Immature natural killer cell (primary cell): ENCODE measurements around the gene FOXB1. TPM values are rescaled to one million over a fixed set of nuclear protein-coding genes. Genes with fewer than 3 reads are reported as not detected.

Source experiments
- DNase-seq, 3 donors: peaks; one replicate each; pipeline ENCODE4 v3.0.0; 2022; ENCODE audit warnings: mixed read lengths in 1 of 3
- H3K27ac Mint-ChIP-seq, 6 donors: one replicate each; pipeline ENCODE4 v1.8.0; 2020; ENCODE audit warnings: mixed read lengths in 6 of 6, mild to moderate bottlenecking in 5 of 6, inconsistent platforms in 4 of 6, moderate library complexity in 3 of 6
- H3K27me3 Mint-ChIP-seq, 3 donors: one replicate each; pipeline ENCODE4 v1.8.0; 2020 to 2021; ENCODE audit warnings: low read depth in 3 of 3, mild to moderate bottlenecking in 3 of 3, mixed read lengths in 3 of 3, moderate library complexity in 3 of 3, inconsistent platforms in 1 of 3
- H3K36me3 Mint-ChIP-seq, 3 donors: one replicate each; pipeline ENCODE4 v1.8.0; 2020; ENCODE audit warnings: mixed read lengths in 3 of 3, inconsistent platforms in 2 of 3, mild to moderate bottlenecking in 2 of 3
- H3K4me1 Mint-ChIP-seq, 2 donors: one replicate each; pipeline ENCODE4 v1.8.0; 2020; ENCODE audit warnings: inconsistent platforms in 2 of 2, mild to moderate bottlenecking in 2 of 2, mixed read lengths in 2 of 2, moderate library complexity in 1 of 2
- H3K4me3 Mint-ChIP-seq, 5 donors: one replicate each; pipeline ENCODE4 v1.8.0; 2020; ENCODE audit warnings: mild to moderate bottlenecking in 5 of 5, mixed read lengths in 5 of 5, inconsistent platforms in 3 of 5, moderate library complexity in 3 of 5
- H3K9me3 Mint-ChIP-seq, 6 donors: one replicate each; pipeline ENCODE4 v1.8.0; 2020; ENCODE audit warnings: mild to moderate bottlenecking in 6 of 6, mixed read lengths in 6 of 6, inconsistent platforms in 4 of 6, moderate library complexity in 3 of 6
- polyA plus RNA-seq, 3 donors: library from polyadenylated mRNA; unstranded; fragments of 300-500 nt; fragmentation: Illumina TruSeq; gene quantifications; one replicate each; pipeline ENCODE4 v1.2.3, GENCODE V29; 2021

FOXB1 gene
- polyA plus RNA-seq, 3 donors from 2014 or later = 0.07 TPM; not detected in 2

DNA sequence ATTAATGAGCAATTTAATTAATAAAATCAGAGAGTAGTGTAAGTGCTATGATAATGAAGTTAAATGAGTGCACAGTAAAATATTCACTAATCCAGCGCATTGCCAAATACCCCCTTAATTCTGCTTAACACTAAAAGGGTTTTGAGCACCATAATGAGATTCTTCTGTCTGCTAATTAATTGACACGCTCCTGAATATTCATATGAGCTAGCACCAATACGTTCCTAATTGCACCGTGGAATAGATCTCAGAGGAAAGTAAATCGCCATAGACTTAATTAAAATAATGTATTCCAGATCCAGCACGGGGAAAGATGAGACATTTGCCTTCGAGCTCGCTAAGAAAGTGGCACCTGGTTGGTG lies 9.6 kb upstream of the FOXB1 start:
- Mint-ChIP-seq H3K9me3 (peaks cover 0 to 2% (median 0%) of the 10 kb centered on the region in 6 donors), H3K4me1 (peaks cover 20 to 21% of the 10 kb centered on the region in 2 donors), H3K27ac (no peak overlapping the region), H3K36me3 (no peaks in the 10 kb centered on the region), H3K27me3 (peaks cover 26 to 61% (median 59%) of the 10 kb centered on the region in 3 donors), H3K4me3 (no peak overlapping the region)
- no peak for DNase-seq

DNA sequence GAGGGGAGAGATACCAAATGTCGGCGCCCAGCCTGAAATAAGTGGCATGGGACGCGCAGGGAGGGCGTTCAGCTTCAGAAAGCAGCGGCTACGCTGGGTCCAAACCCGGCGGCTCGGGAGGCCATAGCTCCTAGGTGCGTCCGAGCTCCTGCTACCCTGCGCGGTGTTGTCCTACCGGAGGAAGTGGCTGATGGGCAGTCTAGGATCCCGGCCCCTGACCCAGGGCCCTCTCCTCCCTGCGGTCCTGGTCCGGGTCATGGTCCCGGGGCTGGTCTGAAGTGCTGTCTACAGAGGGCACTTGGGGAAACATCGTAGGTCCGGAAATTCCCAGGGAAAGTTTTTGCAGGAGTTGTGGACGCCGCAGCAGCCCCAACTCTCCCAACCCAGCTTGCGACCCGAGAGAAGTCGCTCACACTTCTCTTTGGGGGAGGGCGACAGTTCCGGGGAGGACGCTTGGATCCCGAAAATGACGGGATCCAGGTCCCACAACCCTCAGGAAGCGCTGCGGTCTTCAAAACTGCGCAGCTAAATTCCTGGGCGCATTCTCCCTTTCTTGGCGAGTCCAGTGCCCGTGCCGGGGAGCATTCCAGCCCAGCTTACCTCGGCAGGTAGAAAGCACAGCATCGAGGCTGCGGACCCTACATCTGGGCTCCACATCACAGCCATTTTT lies 9.1 kb upstream of the FOXB1 start:
- Mint-ChIP-seq H3K27ac (no peak overlapping the region), H3K4me1 (peaks cover 20 to 21% of the 10 kb centered on the region in 2 donors)
- no peak for DNase-seq

GRCh38 chr15:59995568-59996297 lies 8.4 kb upstream of the FOXB1 start:
- H3K27me3 Mint-ChIP-seq = peaks cover 35 to 72% (median 71%) of the 10 kb centered on the region in 3 donors
- peaks cover 0 to 2% (median 0%) of the 10 kb centered on the region in 6 donors for H3K9me3 Mint-ChIP-seq
- no peaks in the 10 kb centered on the region for H3K36me3 Mint-ChIP-seq
- DNase-seq = no peak
- peak overlapping the region in 3 of 5 donors; percentile 26 to 65 (median 43) for H3K4me3 Mint-ChIP-seq
- H3K4me1 Mint-ChIP-seq = peaks cover 20 to 21% of the 10 kb centered on the region in 2 donors
- no peak overlapping the region for H3K27ac Mint-ChIP-seq

More for the DNA sequence above, 9.1 kb upstream of the FOXB1 start:
- H3K9me3 Mint-ChIP-seq = peaks cover 0 to 2% (median 0%) of the 10 kb centered on the region in 6 donors
- H3K4me3 Mint-ChIP-seq = no peak overlapping the region
- peaks cover 28 to 65% (median 64%) of the 10 kb centered on the region in 3 donors for H3K27me3 Mint-ChIP-seq
- no peaks in the 10 kb centered on the region for H3K36me3 Mint-ChIP-seq

DNA sequence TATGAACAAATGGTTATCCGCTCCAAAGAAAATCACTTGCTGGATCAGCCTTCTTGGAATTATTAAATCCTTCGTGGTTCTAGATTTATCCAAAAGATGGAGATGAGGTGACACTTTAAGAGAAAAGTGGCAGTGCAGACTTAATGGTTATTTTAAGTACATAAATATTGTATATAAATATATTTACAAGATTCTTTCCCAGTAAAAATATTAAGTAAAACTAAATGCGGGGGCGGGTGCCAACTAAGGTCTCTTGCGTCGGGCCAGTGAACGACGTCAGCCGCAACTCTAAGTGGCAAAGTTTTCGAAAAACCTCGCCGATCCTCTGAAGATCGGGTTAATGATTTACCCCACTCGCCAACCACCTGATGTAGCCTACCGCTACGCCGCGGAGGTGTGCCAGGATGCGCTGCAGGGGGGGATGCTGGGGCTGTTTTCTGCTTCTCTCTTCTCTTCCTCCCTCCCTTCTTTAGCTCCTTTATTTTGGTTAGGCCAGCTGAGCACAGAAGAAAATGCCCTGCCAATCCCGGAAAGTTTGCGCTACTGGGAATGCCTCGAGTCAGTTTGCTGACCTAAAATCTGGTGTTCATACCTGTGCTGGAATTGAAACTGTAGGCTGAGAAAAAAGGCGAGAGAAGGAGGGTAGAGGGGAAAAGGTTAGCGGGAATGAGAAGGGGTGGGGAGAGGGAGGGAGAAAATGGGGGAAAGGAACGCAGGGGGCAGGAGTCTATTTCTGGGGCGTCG lies 7.6 kb upstream of the FOXB1 start:
- Mint-ChIP-seq H3K27me3 (peaks cover 41 to 80% (median 79%) of the 10 kb centered on the region in 3 donors), H3K27ac (no peak overlapping the region), H3K4me1 (peaks cover 20 to 21% of the 10 kb centered on the region in 2 donors), H3K36me3 (no peaks in the 10 kb centered on the region), H3K9me3 (peaks cover 0 to 2% (median 0%) of the 10 kb centered on the region in 6 donors), H3K4me3 (peak overlapping the region; percentile 21 to 65 (median 35))
- no peak for DNase-seq

DNA sequence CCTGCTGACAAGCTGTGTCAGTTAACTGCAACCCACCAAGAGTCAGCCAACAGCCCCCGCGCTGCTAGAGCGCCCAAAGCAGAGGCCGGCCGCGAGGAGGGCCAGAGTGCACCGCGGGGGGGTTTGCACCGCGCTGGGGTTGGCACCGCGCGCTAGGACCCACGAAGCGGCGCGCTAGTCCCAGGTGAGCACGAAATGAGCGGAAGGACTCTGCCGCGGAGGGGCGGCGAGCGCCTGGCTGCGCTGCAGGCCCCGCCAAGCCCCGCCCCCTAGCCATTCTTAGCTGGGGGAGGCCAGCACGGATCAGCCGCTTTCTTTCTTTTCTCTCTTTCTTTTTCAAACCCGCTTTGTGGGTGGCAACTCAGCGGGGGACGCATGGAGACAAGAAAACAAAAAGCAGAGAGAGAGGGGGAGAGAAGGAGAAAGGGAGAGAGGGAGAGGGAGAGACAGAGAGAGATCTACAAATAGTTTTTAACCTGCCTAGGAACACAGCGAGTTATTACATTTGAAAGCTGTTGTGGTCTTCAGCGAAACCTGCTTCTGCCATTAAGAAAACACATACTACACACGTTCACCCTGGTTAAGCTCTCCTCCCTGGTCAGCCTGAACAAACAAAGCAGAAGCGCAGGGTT lies 6.9 kb upstream of the FOXB1 start:
- H3K9me3 Mint-ChIP-seq = peaks cover 0 to 3% (median 0%) of the 10 kb centered on the region in 6 donors
- no peaks in the 10 kb centered on the region for H3K36me3 Mint-ChIP-seq
- H3K27me3 Mint-ChIP-seq = peaks cover 44 to 87% (median 84%) of the 10 kb centered on the region in 3 donors
- DNase-seq = peak in 2 of 3 donors; percentile 24
- peaks cover 20 to 21% of the 10 kb centered on the region in 2 donors for H3K4me1 Mint-ChIP-seq
- peak overlapping the region; percentile 33 to 66 (median 63) for H3K4me3 Mint-ChIP-seq
- no peak overlapping the region for H3K27ac Mint-ChIP-seq

DNA sequence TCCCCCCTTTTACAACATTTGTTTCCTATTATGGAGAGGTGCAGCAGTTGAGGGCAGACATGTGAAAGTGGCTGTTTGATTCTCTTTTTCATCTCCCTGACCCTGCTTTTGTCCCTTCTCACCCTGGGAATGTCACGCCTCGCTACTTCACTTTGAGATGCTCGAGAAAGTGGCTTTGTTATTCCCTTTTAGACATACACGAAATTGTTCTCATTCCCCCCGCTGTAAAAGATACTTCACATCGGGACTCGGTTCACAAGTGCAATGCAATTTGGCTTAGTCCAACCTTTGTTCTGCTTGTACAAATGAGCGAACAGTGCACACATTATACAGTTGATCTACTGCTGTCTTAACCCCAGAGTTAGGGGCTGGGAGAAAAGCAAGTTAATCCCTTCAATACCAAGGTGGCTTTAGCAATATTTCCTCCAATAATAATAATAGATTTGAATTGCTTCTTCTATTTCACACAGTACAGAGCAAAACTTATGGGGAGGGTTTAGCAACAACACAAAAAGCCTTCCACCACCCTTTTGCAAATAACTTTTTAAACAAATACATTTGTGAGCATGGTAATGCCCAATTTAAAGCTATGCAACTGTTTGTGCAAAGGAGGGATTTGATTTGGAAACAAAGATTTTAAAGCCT lies 5.7 kb upstream of the FOXB1 start:
- no peak for DNase-seq
- peaks cover 0 to 5% (median 1%) of the 10 kb centered on the region in 6 donors for H3K9me3 Mint-ChIP-seq
- no peak overlapping the region for H3K4me3 Mint-ChIP-seq
- H3K27ac Mint-ChIP-seq = no peak overlapping the region
- H3K4me1 Mint-ChIP-seq = peaks cover 21 to 25% of the 10 kb centered on the region in 2 donors
- H3K27me3 Mint-ChIP-seq = peaks cover 54 to 88% (median 87%) of the 10 kb centered on the region in 3 donors
- H3K36me3 Mint-ChIP-seq = peaks cover 0 to 4% (median 0%) of the 10 kb centered on the region in 3 donors

- H3K4me3 Mint-ChIP-seq = peak overlapping the region in 1 of 5 donors; percentile 38
- DNase-seq = no peak
- peaks cover 0 to 4% (median 0%) of the 10 kb centered on the region in 3 donors for H3K36me3 Mint-ChIP-seq
- peaks cover 54 to 89% (median 88%) of the 10 kb centered on the region in 3 donors for H3K27me3 Mint-ChIP-seq
- H3K4me1 Mint-ChIP-seq = peaks cover 27 to 29% of the 10 kb centered on the region in 2 donors
- no peak overlapping the region for H3K27ac Mint-ChIP-seq
- H3K9me3 Mint-ChIP-seq = peaks cover 0 to 5% (median 0%) of the 10 kb centered on the region in 6 donors
Observed at GRCh38 chr15:59998950-59999611, 5.0 kb upstream of the FOXB1 start.

DNA sequence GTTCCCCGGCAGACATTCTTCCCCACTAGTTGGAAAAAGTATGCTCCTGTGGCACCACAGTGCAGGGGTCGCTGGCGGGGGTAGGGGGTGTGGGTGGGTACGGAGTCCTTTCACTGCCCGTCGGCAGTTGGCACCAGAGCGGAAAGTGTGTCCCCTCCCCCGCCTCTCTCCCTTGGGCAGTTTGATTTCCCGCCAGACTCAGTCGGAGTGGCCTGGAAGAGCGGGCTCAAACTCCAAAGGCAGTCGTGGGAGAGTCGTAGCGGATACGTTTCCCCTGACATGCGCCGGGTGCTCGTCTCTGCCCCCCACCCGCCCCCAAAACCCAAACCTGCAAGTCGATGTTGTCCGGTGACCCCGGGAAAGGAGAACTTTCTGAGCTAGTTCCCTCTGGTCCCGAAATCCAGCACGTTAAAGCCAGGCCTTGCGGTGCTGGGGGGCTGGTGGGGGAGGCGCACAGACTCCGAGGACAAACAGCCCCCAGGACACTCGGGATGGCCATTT lies 4.4 kb upstream of the FOXB1 start:
- DNase-seq = no peak
- Mint-ChIP-seq H3K36me3 (peaks cover 0 to 4% (median 0%) of the 10 kb centered on the region in 3 donors), H3K4me3 (peak overlapping the region in 1 of 5 donors; percentile 38), H3K9me3 (peaks cover 0 to 5% (median 0%) of the 10 kb centered on the region in 6 donors), H3K27ac (no peak overlapping the region), H3K4me1 (peaks cover 30 to 31% of the 10 kb centered on the region in 2 donors), H3K27me3 (peaks cover 52 to 86% (median 84%) of the 10 kb centered on the region in 3 donors)

DNA sequence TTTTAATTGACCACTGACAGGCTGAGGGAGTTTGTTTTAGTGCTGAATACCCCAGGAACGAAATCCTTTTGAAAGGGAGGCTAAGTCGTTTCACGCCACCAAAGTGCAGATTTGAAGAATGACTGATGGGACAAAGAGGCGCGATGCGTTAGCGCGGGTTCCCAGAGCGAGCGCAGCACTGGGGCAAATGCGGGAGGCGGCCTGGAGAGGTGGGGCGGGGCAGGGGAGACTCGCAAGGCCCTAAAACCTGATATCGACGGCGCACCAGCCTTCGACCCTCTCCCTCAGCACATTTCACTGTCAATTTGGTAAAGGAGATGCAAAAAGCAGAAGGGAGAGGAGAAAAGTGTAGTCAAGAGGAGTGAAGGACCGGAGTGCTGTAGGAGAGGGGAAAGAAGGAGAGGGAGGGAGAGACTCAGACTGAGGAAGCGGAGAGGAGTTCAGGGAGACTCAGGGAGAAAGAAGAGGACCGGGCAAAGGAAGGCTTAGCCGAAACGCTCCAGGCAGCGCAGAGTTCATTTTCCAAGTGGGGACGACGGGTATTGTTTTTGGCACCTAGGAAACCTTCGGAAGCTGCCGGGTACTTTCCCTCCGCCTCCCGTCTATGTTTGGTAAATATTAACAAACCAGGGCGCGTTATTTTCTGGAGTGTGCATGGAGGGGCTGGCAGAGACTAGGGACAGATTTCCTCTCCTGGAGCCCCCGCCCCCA lies 3.8 kb upstream of the FOXB1 start:
- Mint-ChIP-seq H3K9me3 (peaks cover 0 to 5% (median 0%) of the 10 kb centered on the region in 6 donors), H3K36me3 (peaks cover 0 to 4% (median 0%) of the 10 kb centered on the region in 3 donors), H3K27ac (no peak overlapping the region), H3K4me3 (peak overlapping the region in 1 of 5 donors; percentile 30), H3K4me1 (peaks cover 36 to 37% of the 10 kb centered on the region in 2 donors), H3K27me3 (peaks cover 51 to 86% (median 85%) of the 10 kb centered on the region in 3 donors)
- no peak for DNase-seq

GRCh38 chr15:60000824-60001609 lies 3.1 kb upstream of the FOXB1 start:
- Mint-ChIP-seq H3K4me3 (peak overlapping the region in 1 of 5 donors; percentile 22), H3K9me3 (peaks cover 0 to 5% (median 1%) of the 10 kb centered on the region in 6 donors), H3K36me3 (peaks cover 0 to 4% (median 0%) of the 10 kb centered on the region in 3 donors), H3K4me1 (peaks cover 42% of the 10 kb centered on the region in 2 donors), H3K27me3 (peaks cover 55 to 87% (median 85%) of the 10 kb centered on the region in 3 donors), H3K27ac (no peak overlapping the region)
- DNase-seq = no peak
